Coronary artery (tissue), 2 donors: ENCODE data around the gene AUTS2.

Source experiments
- DNase-seq: peaks from one replicate; pipeline ENCODE4 v3.0.0-alpha.2; 2017; ENCODE audit warnings: low spot score
- H3K27ac ChIP-seq, 2 donors: fragments of 200-600 bp; sonication (generic); one replicate each; pipeline ENCODE4 v1.5.1; 2016 to 2019
- H3K4me3 ChIP-seq: fragments of 200-600 bp; sonication (generic); 2 replicates; pipeline ENCODE4 v1.5.1; 2016; ENCODE audit warnings: mild to moderate bottlenecking, moderate library complexity
- TF ChIP-seq, protein P1 (sequence below): fragments of 200-600 bp; sonication (generic); IDR thresholded peaks from one replicate; pipeline ENCODE4 v1.5.1; 2019; ENCODE audit warnings: antibody characterized with exemption

AUTS2 gene

DNA sequence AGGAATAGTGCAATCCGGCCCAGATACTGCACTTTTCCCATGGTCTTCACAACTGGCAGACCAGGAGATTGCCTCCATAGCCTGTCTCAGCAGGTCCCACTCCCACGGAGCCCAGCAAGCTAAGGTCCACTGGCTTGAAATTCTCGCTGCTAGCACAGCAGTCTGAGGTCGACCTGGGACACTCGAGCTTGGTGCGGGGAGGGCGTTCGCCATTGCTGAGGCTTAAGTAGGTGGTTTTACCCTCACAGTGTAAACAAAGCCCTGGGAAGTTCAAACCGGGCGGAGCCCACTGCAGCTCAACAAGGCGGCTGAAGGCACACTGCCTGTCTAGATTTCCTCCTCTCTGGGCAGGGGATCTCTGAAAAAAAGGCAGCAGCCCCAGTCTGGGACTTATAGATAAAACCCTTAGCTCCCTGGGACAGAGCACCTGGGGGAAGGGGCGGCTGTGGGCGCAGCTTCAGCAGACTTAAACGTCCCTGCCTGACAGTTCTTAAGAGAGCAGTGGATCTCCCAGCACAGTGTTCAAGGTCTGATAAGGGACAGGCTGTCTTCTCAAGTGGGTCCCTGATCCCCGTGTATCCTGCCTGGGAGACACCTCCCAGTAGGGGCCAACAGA lies 1240.1 kb downstream of the AUTS2 start:
- Histone ChIP-seq H3K27ac (no peak overlapping the region), H3K4me3 (no peak overlapping the region)
- no peak for DNase-seq
- TF ChIP-seq, protein P1, sequence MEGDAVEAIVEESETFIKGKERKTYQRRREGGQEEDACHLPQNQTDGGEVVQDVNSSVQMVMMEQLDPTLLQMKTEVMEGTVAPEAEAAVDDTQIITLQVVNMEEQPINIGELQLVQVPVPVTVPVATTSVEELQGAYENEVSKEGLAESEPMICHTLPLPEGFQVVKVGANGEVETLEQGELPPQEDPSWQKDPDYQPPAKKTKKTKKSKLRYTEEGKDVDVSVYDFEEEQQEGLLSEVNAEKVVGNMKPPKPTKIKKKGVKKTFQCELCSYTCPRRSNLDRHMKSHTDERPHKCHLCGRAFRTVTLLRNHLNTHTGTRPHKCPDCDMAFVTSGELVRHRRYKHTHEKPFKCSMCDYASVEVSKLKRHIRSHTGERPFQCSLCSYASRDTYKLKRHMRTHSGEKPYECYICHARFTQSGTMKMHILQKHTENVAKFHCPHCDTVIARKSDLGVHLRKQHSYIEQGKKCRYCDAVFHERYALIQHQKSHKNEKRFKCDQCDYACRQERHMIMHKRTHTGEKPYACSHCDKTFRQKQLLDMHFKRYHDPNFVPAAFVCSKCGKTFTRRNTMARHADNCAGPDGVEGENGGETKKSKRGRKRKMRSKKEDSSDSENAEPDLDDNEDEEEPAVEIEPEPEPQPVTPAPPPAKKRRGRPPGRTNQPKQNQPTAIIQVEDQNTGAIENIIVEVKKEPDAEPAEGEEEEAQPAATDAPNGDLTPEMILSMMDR, result no peak
